NCI-H2107 treated with DMSO at 0.1 percent for 48 hours (cell line): Measurements from ENCODE around the gene CMTR1.
"Not testable (repeated sequence)": the region's sequence is repeated elsewhere in the genome, so short reads cannot be mapped to it uniquely, and the experiment has no call there.

Experiments used
- DNase-seq: peaks from one replicate; lab custom pipeline; 2025; ENCODE audit not compliant: unreplicated experiment; lab: John Stamatoyannopoulos, UW

Gene CMTR1

DNA sequence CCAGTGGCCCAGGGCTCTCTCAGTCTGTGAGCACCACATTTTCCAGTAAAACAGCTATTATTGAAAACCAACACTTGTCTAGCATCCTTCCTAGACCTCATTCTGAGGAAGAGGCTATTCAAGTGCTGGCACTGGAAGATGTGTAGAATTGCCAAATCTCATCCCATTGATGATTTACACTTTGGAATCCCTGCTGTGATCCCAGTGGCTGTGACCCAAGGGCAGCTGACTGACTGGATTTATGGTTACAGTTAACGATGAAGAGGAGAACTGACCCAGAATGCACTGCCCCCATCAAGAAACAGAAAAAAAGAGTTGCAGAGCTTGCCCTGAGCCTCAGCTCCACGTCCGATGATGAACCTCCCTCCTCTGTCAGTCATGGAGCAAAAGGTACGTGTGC lies 2.4 kb downstream of the CMTR1 start:
- no peak for DNase-seq

DNA sequence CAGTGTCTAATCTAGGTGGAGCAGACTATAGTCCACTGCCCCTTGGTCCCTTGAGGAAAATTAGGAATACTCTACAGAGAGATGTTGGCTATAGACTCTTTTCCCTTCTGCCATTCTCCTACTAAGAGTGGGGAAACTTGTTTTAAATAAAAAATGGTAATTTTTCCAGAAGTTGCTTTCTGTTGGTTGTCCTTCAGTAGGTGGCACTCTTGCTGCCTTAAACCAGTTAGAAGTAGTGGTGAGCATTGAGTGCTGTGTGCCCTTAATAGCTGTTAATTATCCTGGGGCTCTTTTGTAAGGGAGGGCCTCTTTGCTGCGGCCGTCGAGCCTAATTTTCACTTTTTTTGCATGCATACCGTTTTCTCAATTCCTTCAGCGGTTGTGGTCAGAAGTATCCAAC lies 2.8 kb downstream of the CMTR1 start:
- no peak for DNase-seq

DNA sequence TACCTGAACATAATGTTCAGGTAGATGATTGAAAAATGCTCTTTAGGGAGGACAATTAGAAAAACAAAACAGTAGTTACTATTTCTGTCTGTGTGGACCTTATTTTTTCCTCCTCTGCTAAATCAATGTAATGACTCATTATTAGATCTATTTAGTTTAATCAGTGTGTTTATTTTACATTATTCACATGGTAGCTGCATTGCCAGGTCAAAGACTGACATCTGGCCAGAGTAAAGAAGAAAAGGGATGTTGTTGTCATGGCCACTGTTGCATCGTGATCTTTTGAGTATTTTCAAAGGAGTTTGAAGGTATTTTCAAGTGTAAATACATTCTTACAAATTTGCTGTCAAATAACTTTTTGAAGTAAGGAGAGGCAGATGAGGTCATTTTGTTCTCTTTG lies 5.9 kb downstream of the CMTR1 start:
- DNase-seq: no peak

DNA sequence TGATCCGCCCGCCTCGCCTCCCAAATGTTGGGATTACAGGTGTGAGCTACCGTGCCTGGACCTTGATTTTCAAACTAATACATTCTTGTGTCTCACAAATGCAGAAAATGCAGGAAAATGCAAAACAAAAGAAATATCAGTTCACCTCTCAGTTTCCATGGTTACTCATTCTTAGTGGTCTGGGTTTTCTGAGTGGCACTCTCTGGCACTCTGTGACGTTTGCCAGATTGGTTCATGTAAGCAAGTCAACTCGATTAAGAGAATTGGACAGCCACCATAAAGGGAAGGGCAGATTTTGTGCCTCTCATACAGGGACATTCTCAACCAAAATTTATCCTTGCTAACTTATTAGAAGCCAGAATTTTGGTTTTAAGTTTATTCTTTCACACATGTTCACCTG lies 8.6 kb downstream of the CMTR1 start:
- DNase-seq: no peak

DNA sequence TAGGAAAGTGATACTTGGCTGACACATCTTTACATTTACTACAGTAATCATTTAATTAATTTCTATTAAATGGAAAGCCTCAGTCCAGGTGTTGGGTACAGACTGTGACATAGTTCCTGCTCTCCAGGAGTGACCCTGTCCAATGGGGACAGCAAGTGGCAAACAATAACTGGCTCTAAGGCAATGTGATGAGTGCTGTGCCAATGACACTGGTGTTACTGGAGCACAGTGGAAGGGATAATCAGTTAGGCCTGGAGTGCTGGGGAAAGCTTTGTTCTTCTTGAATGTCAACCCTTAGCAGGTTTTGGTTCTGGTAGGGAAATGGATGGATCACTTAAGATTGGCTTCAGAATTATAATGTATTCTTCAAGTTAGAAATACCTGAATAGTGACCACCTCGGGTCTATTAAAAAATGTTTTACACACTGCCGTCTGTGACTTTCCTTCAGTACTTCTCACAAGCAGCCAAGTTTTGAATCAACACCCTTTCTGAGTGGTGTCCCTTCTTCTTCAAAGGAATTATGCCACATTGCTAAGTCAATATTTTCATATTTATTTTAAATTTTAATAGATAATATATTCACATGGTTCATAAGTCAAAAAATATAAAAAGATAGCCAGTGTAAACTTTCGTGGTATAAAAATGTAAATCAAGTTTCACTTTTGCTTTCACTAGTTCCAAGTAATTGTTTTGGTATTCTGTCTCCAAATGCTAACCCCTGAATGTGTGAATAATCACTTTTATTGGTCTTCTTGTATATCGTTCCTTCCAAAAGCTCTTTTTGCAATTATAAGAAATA lies 9.6 kb downstream of the CMTR1 start:
- no peak for DNase-seq

DNA sequence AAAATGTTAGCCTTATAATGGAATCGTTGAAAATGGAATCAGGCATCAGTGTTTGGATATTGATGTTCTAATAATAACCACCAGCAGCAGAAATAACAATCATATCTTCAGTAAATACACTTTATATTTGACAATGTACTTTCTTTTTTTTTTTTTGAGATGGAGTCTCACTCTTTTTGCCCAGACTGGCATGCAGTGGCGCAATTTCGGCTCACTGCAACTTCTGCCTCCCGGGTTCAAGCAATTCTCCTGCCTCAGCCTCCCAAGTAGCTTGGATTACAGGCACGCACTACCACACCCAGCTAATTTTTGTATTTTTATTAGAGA lies 10.2 kb downstream of the CMTR1 start:
- not testable (repeated sequence) for DNase-seq

DNA sequence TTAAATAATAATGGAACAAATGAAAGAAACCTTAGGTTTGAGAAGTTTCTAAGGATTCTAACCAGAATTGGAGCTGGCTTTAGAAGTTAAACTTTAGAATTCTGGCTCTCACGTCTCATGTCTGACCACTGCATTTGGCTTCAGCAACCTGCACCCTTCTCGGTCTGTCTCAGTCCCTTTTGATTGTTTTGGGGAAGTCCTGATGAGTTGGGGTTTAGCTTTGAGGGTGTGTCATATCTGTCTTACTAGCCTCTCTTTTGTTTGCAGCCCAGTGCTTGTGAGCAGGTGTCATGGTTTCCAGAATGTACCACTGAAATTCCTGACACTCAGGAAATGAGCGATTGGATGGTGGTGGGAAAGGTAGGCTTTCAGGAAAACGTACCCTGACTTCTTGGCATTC lies 17.0 kb downstream of the CMTR1 start:
- DNase-seq: no peak

DNA sequence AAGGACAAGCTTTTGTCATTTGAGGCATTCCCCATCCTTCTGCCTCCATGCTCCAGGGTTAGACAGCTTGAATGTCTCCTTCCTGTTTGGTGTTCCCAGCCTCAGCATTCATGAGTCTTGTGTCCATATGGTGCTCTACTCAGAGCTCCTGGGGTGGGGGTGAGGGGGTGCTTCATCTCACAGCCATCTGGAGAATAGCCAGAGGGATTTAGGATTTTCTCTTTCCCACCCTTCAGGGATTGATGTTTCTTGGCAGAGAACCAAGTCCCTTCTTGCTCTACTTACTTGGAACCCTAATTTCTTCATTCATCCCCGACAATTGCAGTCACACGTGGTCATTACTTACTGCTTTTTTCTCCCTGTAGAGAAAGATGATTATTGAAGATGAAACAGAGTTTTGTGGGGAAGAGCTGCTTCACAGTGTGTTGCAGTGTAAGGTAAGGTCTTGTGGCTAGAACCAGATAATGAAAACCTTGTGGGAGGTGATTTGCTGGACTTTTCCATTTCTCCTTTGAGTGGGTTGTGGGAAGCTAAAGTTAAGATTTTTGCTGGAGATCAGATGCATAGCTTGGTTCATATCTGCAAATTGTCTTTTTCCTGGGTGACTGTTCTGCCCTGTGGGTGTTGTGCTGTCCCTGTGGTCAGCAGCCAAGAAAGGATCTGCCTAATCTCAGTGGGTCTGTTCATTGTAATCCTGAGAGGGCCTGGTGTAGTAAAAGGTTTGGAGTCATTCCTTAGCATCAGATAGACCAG lies 18.6 kb downstream of the CMTR1 start:
- no peak for DNase-seq

DNA sequence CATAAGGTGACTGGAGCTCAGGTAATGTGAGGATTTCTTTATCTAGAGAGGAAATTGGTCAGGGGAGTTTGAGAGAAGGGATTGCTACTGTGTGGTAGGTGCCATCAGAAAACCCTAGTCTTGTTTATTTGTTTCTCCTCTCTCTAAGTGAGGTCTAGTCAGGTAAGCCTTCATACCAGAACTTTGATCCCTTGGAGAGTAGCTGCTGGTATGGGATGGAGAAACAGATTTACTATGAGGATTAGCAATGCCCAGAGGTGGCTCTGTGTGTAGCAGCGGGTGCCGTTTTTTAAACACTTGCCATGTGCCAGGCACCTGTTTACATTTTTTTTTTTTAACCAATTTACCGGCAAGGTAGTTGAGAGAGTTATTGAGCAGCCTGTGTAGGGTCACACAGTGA lies 19.5 kb downstream of the CMTR1 start:
- no peak for DNase-seq

DNA sequence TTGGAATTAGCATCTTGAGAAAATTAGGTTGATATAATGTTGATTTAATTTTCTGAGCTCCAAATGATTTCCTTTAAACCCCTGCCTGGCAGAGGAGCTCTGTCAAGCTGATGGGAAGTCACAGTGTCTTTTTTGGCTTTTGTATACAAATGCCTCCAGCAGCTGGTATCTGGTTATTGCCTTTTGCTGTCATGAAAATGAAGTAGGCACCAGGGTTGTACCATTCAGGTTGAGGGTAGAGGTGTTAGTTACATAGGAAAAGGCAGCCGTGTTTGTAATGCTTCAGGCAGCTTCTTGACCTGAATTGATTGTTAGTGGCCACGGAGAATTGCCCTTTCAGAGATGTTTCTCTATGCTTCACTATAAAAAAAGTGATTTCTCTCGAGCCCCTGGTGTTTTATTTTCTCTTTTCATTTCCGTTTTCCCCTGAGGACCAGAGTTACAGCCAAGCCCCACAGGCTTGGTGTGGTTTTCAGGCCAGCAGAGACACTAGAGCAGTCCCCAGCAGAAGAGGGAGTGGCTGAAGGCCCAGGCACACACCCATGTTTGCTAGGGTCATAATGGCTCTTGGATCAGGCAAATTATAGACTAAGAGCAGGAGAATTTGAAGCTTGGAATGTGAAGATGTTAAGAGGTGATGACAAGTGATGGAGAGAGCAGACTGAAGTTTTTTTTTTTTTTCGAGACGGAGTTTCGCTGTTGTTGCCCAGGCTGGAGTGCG lies 21.6 kb downstream of the CMTR1 start:
- no peak for DNase-seq

DNA sequence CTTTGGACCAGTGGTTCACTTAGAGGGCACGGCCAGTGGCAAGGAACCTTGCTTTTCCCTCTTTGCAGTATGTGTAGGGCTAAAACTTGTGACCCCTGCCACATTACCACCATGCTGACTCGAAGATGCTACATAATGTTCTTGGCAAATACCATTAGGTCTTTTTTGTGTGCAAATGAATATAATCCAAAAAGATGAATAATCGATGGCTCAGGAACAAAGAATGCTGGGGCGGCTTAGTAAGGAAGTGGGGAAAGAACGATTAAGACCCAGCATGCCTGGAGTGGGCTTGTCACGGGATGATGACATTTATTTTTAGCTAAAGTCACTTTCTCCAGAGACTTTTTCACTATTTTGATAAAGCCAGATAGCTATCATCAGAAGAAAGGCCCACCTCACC lies 23.1 kb downstream of the CMTR1 start:
- DNase-seq: no peak

DNA sequence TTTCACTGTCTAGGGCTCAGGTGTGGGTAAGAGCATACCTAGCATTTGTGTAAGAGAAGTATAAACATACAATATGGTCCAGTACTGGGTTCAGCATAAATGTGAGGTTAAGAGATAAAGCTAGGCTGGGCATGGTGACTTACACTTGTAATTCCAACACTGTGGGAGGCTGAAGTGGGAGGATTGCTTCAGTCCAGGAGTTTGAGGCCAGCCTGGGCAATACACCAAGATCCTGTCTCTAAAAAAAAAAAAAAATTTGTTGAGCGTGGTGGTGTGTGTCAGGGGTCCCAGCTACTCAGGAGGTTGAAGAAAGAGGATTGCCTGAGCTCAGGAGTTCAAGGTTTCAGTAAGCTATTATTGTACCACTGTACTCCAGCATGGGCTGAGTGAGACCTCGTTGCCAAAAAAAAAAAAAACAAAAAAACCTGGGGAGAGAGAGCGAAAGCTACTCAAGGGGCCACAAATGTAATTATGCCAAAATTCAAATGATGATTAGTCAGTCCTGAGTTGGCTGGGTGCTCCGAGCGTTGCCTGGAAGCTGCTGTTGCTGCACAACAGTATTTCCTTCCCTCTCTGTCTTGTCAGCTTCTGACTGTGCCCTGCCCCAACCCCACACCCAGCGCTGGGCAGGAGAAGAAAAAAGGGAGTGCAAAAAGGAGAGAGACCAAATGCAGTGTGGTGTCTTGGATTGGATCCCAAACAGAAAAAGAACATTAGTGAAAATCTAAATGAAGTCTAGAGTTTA lies 24.0 kb downstream of the CMTR1 start:
- no peak for DNase-seq

DNA sequence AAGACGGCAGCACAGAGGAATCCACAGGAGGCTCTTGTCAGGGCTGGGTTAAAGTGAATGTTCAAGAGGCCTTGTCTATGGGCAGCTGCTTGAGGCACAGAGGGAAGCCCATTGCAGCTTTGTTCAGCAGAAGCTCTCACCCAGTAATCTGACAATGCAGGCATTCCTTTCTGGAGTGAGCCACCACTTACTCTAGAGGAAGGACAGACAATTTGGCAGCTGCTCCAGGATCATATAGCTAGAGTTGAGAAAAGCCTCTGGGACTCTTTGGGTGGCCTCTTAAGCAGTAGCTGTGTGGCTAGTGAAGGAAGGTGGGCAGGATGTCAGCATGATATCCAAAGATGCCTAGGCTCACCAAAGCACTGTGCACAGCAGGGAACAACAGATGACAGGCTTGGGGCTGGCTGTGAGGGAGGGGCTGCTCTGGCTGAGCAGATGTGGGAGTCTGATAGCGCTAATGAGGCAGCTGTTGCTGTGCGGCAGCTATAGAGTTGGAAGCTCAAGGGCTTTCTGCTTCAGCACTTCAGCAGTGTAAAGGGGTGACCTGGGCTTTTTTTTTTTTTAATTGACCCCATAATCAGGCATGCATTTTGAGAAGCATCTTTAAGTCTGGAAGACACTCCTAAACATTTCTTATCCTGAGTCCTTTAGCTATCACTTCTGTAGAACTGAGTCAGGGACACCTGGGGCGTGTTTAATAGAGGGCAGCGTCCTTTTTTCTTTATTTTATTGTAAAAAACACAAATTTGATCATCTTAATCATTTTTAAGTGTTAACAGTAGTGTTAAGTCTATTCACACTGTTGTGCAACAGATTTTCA lies 27.2 kb downstream of the CMTR1 start:
- peak; percentile 89 for DNase-seq

DNA sequence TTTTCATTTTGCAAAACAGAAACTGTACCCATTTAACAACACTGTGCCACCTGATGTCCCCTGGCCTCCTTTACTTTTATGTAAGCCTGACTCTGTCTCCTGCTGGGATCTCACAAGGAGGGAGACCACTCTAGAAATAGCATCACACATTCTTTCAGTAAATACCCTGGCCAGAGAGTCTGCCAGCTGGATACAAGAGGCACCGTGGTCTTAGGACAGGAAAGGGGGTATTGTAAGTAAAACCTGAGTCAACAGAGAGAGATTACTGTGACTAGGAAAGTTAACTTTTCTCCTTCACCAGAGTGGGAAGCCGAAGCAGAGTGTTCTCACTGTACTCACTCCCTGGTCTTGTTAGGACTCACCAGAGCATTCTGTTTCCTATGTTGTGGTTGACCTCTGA lies 27.8 kb downstream of the CMTR1 start:
- no peak for DNase-seq

DNA sequence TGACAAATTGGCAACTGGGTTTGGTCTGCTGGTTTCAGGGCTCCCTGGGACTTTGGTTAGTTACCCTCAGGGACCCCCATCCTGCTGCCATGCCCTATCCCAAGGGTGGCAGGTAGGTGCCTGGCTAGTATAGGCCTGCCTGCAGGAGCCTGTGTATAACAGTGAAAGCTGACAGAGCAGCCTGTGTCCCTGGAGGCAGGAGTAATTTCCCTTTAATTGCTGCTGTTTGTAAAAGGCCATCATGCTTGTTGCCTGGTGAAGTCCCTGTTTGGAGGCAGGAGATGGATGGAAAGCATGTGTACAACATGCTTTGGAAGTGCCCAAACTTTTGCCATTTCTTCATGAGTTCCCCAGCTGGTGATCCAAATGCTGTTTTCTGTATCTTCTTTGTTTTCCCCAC lies 30.1 kb downstream of the CMTR1 start:
- DNase-seq: no peak

DNA sequence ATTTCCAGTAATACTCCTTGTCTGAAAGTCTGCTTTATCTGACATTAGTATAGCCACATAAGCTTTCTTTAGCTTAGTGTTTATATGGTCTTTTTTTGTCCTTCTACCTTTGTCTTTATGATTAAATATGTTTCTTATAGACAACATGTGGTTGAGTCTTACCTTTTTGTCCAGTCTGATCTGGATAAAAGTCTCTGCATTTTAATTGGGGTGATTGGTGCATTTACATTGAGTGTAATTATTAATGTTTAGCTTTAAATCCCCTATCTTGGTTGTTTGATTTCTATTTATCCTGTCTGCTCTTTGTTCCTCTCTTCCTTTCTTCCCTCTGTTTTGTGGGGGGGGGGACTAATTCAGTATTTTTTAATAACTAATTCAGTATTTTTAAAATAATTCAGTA lies 34.7 kb downstream of the CMTR1 start:
- DNase-seq: no peak

DNA sequence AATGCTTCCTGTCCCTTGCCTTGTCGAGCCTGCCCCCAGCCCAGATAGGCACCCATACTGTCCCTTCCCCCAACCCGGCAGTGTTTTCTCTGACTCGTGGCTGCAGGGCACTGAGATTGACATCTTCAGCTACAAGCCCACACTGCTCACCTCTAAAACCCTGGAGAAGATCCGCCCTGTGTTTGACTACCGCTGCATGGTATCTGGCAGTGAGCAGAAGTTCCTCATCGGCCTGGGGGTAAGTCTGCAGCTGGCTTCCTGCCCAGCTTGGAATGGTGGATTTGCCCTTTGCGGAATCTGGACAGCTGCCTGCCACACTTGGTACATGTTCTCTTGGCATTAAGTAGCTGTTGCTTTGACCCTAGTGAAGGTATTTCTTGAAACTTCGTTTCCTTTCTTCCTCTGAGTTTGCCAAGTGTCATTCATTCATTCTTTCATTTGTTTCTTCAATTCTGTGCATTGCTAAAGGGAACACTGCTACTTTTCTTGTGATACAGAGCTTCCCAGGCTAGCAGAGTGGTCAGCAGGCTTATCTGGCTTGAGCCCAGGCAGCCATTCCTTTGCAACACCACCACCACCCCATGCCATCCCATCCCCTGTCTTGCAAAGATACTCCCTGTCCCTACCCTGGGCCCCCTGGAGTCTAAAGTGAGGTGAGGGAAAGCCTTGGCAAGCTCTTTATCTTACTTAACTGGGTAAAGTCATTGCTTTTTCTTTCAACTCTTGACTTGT lies 40.5 kb downstream of the CMTR1 start:
- DNase-seq: no peak

DNA sequence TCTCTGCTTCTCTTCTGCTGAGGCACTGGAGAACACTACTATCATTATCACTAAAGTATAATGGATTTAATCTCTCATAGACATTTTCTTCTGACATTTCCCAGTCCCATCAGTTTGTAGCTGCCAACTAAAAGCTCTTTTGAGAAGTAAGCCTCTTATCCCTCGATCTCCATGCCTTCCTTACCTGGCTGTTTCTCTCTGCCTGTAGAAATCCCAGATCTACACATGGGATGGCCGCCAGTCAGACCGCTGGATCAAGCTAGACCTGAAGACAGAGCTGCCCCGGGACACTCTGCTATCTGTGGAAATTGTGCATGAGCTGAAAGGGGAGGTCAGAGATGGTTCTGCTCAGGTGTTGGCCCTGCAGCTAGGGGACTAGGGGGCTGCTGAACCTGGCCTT lies 41.3 kb downstream of the CMTR1 start:
- no peak for DNase-seq

DNA sequence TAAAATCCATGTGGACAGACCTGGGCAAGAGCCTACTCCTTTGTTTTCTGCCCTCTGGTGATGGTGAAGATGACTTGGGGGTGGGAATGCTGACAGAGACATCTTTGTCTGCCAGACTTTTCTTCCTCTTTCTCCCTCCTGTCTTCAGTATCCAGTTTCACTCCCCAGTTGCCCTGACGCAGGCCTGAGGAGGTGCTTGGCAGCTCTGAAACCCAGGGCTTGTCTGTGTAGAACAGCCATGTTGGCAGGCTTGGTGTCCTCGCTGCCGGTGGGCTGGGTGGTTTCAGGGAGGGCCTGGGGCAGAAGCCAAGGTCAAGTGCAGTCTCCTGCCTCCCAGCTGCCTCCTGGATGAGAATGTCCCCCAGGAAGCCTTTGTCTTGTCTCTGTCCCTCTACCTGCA lies 44.2 kb downstream of the CMTR1 start:
- DNase-seq: no peak
